ENCODE results near the gene GJD4.

GJD4 gene

DNA sequence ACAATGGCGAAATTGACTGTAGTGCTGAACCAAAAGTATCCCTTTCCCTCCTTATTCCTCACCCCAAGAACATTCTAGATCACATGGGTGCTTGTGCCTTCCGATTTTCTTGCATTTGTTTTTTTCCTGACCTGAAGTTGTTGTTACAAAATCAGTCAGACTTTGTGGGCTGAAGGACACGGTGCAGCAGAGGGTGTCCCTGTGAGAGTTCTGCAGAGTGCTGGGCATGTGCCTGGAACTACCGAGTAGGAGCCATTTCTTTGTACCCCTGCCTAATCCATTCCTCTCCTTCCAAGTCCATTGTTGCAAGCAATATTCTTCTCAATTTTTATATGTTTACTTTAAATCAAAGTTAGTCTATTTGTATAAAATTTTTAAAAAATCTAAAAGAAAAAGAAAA, 35.3 kb upstream of the GJD4 start:
- DNase-seq (ENCODE audit: low read depth) = no peak
- no peak overlapping the region for H3K4me3 ChIP-seq (replicated peaks; ENCODE audit: low read depth, low read length)
- TF ChIP-seq, protein P1, sequence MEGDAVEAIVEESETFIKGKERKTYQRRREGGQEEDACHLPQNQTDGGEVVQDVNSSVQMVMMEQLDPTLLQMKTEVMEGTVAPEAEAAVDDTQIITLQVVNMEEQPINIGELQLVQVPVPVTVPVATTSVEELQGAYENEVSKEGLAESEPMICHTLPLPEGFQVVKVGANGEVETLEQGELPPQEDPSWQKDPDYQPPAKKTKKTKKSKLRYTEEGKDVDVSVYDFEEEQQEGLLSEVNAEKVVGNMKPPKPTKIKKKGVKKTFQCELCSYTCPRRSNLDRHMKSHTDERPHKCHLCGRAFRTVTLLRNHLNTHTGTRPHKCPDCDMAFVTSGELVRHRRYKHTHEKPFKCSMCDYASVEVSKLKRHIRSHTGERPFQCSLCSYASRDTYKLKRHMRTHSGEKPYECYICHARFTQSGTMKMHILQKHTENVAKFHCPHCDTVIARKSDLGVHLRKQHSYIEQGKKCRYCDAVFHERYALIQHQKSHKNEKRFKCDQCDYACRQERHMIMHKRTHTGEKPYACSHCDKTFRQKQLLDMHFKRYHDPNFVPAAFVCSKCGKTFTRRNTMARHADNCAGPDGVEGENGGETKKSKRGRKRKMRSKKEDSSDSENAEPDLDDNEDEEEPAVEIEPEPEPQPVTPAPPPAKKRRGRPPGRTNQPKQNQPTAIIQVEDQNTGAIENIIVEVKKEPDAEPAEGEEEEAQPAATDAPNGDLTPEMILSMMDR (IDR thresholded peaks at IDR 0.05; ENCODE audit: low read length, missing control alignments) = no peak

- H3K4me3 ChIP-seq (replicated peaks; ENCODE audit: low read depth, low read length) = no peak overlapping the region
- TF ChIP-seq, protein P1 (IDR thresholded peaks at IDR 0.05; ENCODE audit: low read length, missing control alignments) = no peak
- DNase-seq (ENCODE audit: low read depth) = no peak
Observed at GRCh38 chr10:35570397-35570796, 34.7 kb upstream of the GJD4 start.

GRCh38 chr10:35572583-35572982, 32.6 kb upstream of the GJD4 start:
- TF ChIP-seq, protein P1 (IDR thresholded peaks at IDR 0.05; ENCODE audit: low read length, missing control alignments) = no peak
- H3K4me3 ChIP-seq (replicated peaks; ENCODE audit: low read depth, low read length) = no peak overlapping the region
- DNase-seq (ENCODE audit: low read depth) = peak; percentile 26

DNA sequence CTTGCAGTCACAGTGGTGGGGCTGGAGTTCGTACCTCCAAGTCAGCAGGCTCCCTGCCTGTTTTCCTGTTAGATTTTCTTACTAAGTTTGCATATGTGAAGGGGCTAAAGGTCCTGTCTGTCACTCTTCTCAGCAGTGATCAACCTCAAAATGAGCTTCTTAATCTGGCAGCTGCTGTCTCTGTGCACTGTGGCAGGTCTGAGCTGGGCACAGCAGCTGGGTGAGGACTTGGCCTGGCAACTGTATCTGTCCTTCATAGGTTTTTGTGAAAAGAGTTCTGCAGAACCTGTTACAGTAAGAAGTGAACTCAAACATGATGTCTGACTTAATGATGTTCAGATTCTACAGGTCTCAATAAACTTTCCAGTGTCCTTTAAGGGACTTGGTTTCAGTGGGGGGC, 31.3 kb upstream of the GJD4 start:
- TF ChIP-seq, protein P1 (IDR thresholded peaks at IDR 0.05; ENCODE audit: low read length, missing control alignments) = no peak
- DNase-seq (ENCODE audit: low read depth) = no peak
- no peak overlapping the region for H3K4me3 ChIP-seq (replicated peaks; ENCODE audit: low read depth, low read length)

DNA sequence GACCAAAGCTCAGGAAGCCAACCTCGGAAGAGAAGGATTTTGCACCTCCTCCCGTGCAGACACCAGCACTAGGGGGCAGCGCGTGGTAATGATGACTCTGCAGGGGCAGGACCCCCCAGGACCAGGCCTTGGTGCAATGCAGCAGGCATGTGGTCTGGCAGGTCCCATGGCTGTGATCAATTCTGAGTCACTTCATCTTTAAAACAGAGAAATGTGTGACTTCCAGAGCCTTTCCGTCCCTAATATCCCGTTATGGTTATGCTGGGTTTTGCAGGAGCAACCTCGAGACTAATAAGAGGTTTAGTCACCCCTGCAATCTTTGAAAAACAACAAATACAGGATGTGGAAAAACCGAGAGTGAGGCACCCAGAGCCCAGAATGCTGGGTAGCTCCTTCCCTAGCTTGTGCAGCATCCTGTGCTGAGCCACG, 30.2 kb upstream of the GJD4 start:
- no peak overlapping the region for H3K4me3 ChIP-seq (replicated peaks; ENCODE audit: low read depth, low read length)
- peak; percentile 80 for DNase-seq (ENCODE audit: low read depth)
- TF ChIP-seq, protein P1 (IDR thresholded peaks at IDR 0.05; ENCODE audit: low read length, missing control alignments) = peak; percentile 40

- no peak overlapping the region for H3K4me3 ChIP-seq (replicated peaks; ENCODE audit: low read depth, low read length)
- TF ChIP-seq, protein P1 (IDR thresholded peaks at IDR 0.05; ENCODE audit: low read length, missing control alignments) = no peak
- no peak for DNase-seq (ENCODE audit: low read depth)
Observed at GRCh38 chr10:35575640-35576039, 29.5 kb upstream of the GJD4 start.

- DNase-seq (ENCODE audit: low read depth) = no peak
- TF ChIP-seq, protein P1 (IDR thresholded peaks at IDR 0.05; ENCODE audit: low read length, missing control alignments) = no peak
- no peak overlapping the region for H3K4me3 ChIP-seq (replicated peaks; ENCODE audit: low read depth, low read length)
Observed at GRCh38 chr10:35576730-35577129, 28.4 kb upstream of the GJD4 start.
